HG02981 (cell line): ENCODE measurements around the gene CD79A.
"Not testable (repeated sequence)": the region's sequence is repeated elsewhere in the genome, so short reads cannot be mapped to it uniquely, and the experiment has no call there.

Experiments used
- ATAC-seq: cut with Tn5 transposase; IDR thresholded peaks from one replicate; pipeline ENCODE4 v1.9.1; 2021; ENCODE audit warnings: mild to moderate bottlenecking, moderate library complexity; ENCODE audit not compliant: unreplicated experiment

Gene CD79A

GRCh38 chr19:41904118-41904870 is 27.2 kb downstream of the CD79A start:
- ATAC-seq: no peak

GRCh38 chr19:41905273-41906002 is 28.4 kb downstream of the CD79A start:
- ATAC-seq: no peak

- ATAC-seq: no peak
Measured at GRCh38 chr19:41906271-41906670, 29.2 kb downstream of the CD79A start.

- no peak for ATAC-seq
Measured at GRCh38 chr19:41906916-41907680, 30.0 kb downstream of the CD79A start.

- ATAC-seq: no peak
Measured at GRCh38 chr19:41907994-41908615, 31.0 kb downstream of the CD79A start.

- no peak for ATAC-seq
Measured at GRCh38 chr19:41908724-41909464, 31.8 kb downstream of the CD79A start.

- no peak for ATAC-seq
Measured at GRCh38 chr19:41909706-41910105, 32.6 kb downstream of the CD79A start.

- ATAC-seq: no peak
Measured at GRCh38 chr19:41910240-41910991, 33.3 kb downstream of the CD79A start.

- ATAC-seq: no peak
Measured at GRCh38 chr19:41910992-41911888, 34.2 kb downstream of the CD79A start.

- ATAC-seq: no peak
Measured at GRCh38 chr19:41911889-41912731, 35.0 kb downstream of the CD79A start.

GRCh38 chr19:41912899-41913537 is 35.9 kb downstream of the CD79A start:
- ATAC-seq: no peak

GRCh38 chr19:41913538-41914423 is 36.7 kb downstream of the CD79A start:
- no peak for ATAC-seq

- not testable (repeated sequence) for ATAC-seq
Measured at GRCh38 chr19:41914424-41914834, 37.4 kb downstream of the CD79A start.

- no peak for ATAC-seq
Measured at GRCh38 chr19:41915021-41915775, 38.1 kb downstream of the CD79A start.

GRCh38 chr19:41915776-41916414 is 38.8 kb downstream of the CD79A start:
- ATAC-seq: no peak
